Measurements from ENCODE around the gene FOLR3. TPM values are rescaled to one million over a fixed set of nuclear protein-coding genes. Genes with fewer than 3 reads are reported as not detected.

FOLR3 gene
- total and polyA plus RNA-seq, 9 of the 15 experiments (the other 6 are each of a cell fraction or from before 2014, with no cell fraction given): not detected

DNA sequence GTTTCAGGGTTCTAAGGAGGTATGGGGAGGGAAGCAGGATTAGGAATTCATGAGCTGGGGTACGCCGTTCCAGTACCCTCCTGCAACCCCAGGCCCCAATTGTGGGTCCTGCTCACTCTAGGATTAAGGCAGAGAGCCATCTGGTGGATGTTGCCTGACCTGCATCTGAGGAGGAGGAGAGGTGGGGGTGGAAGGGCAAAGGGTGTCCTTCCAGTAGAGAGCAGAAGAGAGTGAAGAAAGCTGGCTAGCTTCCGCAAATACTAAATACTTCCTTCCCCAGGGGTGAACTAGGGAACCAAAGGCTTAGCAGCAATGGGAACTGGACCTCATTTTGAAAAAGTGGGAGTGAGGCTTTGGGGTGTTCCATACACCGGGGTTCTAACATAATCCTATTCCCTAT, 44.2 kb upstream of the FOLR3 start (continued):
- TF ChIP-seq, protein P1, sequence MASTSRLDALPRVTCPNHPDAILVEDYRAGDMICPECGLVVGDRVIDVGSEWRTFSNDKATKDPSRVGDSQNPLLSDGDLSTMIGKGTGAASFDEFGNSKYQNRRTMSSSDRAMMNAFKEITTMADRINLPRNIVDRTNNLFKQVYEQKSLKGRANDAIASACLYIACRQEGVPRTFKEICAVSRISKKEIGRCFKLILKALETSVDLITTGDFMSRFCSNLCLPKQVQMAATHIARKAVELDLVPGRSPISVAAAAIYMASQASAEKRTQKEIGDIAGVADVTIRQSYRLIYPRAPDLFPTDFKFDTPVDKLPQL (IDR thresholded peaks at IDR 0.05; ENCODE audit: extremely low read depth, insufficient read length): no peak
- TF ChIP-seq, protein P2, sequence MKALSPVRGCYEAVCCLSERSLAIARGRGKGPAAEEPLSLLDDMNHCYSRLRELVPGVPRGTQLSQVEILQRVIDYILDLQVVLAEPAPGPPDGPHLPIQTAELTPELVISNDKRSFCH (CRISPR knock-in tag; IDR thresholded peaks at IDR 0.05): no peak
- TF ChIP-seq, protein P2 (tag; IDR thresholded peaks at IDR 0.05): no peak
- TF ChIP-seq TFAM (CRISPR knock-in tag; conservative IDR thresholded peaks at IDR 0.05) (no peak), HLTF (IDR thresholded peaks at IDR 0.05) (no peak), THRAP3 (IDR thresholded peaks at IDR 0.05; ENCODE audit: borderline replicate concordance) (no peak), TCF3 (CRISPR knock-in tag; IDR thresholded peaks at IDR 0.05) (peak; percentile 22; the same call in 1 of the 2 replicates), FIP1L1 (IDR thresholded peaks at IDR 0.05; ENCODE audit: low read depth, low read length, poor library complexity, severe bottlenecking) (no peak), NELFE (IDR thresholded peaks at IDR 0.05; ENCODE audit: insufficient read depth, insufficient read length) (no peak), SMAD1 (IDR thresholded peaks at IDR 0.05; ENCODE audit: low read depth, low read length, partially characterized antibody) (no peak), SMARCA4 (IDR thresholded peaks at IDR 0.05) (no peak), HEY1 (CRISPR knock-in tag; IDR thresholded peaks at IDR 0.05; ENCODE audit: borderline replicate concordance) (no peak), STAT5A (IDR thresholded peaks at IDR 0.05; ENCODE audit: borderline replicate concordance, low read length) (no peak), ATF7 (IDR thresholded peaks at IDR 0.05) (no peak), ZNF699 (CRISPR knock-in tag; IDR thresholded peaks at IDR 0.05; ENCODE audit: insufficient replicate concordance) (no peak), NONO (IDR thresholded peaks at IDR 0.05; ENCODE audit: low read depth in 2 of 2, low read length in 1 of 2) (no peak), ZNF239 (CRISPR knock-in tag; IDR thresholded peaks at IDR 0.05) (no peak), CBX2 (IDR thresholded peaks at IDR 0.05; ENCODE audit: insufficient read depth, low read length, poor library complexity, severe bottlenecking) (no peak), BDP1 (IDR thresholded peaks at IDR 0.05; ENCODE audit: insufficient read depth, insufficient read length) (no peak), SMAD4 (CRISPR knock-in tag; conservative IDR thresholded peaks at IDR 0.05) (0 out of 2 replicates have a peak, but pooled peaks have one; percentile 19)
- TF ChIP-seq, protein P3, sequence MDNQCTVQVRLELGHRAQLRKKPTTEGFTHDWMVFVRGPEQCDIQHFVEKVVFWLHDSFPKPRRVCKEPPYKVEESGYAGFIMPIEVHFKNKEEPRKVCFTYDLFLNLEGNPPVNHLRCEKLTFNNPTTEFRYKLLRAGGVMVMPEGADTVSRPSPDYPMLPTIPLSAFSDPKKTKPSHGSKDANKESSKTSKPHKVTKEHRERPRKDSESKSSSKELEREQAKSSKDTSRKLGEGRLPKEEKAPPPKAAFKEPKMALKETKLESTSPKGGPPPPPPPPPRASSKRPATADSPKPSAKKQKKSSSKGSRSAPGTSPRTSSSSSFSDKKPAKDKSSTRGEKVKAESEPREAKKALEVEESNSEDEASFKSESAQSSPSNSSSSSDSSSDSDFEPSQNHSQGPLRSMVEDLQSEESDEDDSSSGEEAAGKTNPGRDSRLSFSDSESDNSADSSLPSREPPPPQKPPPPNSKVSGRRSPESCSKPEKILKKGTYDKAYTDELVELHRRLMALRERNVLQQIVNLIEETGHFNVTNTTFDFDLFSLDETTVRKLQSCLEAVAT (IDR thresholded peaks at IDR 0.05): peak in 1 of 2 experiments; percentile 79; a peak in 2 of 4 replicates
- TF ChIP-seq, protein P4, sequence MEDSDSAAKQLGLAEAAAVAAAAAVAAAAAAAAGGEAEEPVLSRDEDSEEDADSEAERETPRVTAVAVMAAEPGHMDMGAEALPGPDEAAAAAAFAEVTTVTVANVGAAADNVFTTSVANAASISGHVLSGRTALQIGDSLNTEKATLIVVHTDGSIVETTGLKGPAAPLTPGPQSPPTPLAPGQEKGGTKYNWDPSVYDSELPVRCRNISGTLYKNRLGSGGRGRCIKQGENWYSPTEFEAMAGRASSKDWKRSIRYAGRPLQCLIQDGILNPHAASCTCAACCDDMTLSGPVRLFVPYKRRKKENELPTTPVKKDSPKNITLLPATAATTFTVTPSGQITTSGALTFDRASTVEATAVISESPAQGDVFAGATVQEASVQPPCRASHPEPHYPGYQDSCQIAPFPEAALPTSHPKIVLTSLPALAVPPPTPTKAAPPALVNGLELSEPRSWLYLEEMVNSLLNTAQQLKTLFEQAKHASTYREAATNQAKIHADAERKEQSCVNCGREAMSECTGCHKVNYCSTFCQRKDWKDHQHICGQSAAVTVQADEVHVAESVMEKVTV (CRISPR knock-in tag; IDR thresholded peaks at IDR 0.05): peak; percentile 87
- TF ChIP-seq, protein P5, sequence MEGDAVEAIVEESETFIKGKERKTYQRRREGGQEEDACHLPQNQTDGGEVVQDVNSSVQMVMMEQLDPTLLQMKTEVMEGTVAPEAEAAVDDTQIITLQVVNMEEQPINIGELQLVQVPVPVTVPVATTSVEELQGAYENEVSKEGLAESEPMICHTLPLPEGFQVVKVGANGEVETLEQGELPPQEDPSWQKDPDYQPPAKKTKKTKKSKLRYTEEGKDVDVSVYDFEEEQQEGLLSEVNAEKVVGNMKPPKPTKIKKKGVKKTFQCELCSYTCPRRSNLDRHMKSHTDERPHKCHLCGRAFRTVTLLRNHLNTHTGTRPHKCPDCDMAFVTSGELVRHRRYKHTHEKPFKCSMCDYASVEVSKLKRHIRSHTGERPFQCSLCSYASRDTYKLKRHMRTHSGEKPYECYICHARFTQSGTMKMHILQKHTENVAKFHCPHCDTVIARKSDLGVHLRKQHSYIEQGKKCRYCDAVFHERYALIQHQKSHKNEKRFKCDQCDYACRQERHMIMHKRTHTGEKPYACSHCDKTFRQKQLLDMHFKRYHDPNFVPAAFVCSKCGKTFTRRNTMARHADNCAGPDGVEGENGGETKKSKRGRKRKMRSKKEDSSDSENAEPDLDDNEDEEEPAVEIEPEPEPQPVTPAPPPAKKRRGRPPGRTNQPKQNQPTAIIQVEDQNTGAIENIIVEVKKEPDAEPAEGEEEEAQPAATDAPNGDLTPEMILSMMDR (IDR thresholded peaks at IDR 0.05 in 2 of 3, conservative IDR thresholded peaks at IDR 0.05 in 1 of 3; ENCODE audit: insufficient read depth in 2 of 3, low read depth in 1 of 3, low read length in 3 of 3): peak; percentile 93 to 99 (median 98)
